HG03039 (cell line): Measurements from ENCODE around the gene PLXDC2.

Source experiments
- ATAC-seq: cut with Tn5 transposase; IDR thresholded peaks from one replicate; pipeline ENCODE4 v1.9.1; 2021; ENCODE audit warnings: mild to moderate bottlenecking, moderate library complexity; ENCODE audit not compliant: unreplicated experiment

PLXDC2 gene

GRCh38 chr10:20247454-20247853, 431.2 kb downstream of the PLXDC2 start:
- no peak for ATAC-seq

GRCh38 chr10:20247891-20248708, 431.9 kb downstream of the PLXDC2 start:
- no peak for ATAC-seq

GRCh38 chr10:20254078-20254477, 437.8 kb downstream of the PLXDC2 start:
- ATAC-seq = no peak

GRCh38 chr10:20254497-20254896, 438.3 kb downstream of the PLXDC2 start:
- no peak for ATAC-seq

DNA sequence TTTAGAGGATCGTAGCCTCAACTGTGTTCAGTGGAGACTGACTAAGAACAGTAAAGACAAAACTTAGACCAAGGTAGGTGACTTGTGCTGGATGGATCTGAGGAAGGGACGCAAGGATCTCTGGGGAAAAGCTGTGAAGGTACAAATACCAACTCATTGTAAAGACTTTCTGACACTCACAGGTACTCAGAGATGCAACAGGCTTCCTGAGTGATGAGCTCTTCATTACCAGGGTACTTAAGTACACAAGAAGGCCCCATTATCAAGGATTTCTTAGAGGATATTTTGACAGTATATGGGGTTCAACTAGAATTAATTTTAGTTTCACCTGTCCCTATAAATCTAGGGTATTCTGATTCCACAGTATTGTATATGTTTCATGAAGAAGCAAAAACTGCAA, 440.7 kb downstream of the PLXDC2 start:
- ATAC-seq = no peak

GRCh38 chr10:20257422-20257821, 441.2 kb downstream of the PLXDC2 start:
- ATAC-seq = no peak

DNA sequence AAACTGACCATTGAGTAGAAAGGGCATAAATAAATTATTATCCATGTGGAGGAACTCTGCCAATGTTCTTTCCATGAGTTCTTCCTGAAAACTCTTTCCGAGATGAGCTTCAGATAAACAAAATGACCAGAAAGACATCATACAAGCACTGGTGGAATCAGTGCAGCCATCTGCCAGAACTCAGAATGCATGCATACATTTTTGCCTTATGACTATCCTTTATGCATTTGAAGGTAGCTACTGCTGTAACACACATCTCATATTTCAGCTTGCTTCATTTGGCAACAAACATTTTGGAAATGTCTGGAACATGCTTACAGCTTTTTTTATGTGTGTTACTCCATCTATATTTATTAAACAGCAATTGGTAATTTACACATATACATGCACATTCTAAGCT, 448.9 kb downstream of the PLXDC2 start:
- no peak for ATAC-seq

GRCh38 chr10:20267734-20268133, 451.5 kb downstream of the PLXDC2 start:
- ATAC-seq = no peak

DNA sequence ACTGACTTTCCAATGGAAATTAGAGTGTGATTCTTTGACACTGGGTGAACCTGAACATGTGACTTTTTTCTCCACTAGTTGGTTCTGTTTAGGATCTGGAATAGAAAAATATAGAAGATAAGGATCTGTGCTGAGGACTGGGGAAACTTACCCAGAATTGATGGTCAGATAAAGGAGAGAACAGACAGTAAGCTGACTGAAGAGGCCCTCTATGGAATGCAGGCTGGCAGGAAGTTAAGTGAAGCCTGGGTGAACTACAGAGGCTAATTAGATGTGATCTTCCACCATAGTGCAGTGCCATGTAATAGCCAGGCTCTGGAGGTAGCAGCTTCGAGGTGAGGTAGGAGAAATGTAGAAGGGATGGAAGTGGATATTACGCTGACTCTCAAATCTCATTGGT, 455.3 kb downstream of the PLXDC2 start:
- no peak for ATAC-seq

- ATAC-seq = no peak
Observed at GRCh38 chr10:20272608-20273007, 456.4 kb downstream of the PLXDC2 start.

- ATAC-seq = no peak
Observed at GRCh38 chr10:20274571-20274970, 458.3 kb downstream of the PLXDC2 start.

- ATAC-seq = no peak
Observed at GRCh38 chr10:20276127-20276979, 460.1 kb downstream of the PLXDC2 start.

DNA sequence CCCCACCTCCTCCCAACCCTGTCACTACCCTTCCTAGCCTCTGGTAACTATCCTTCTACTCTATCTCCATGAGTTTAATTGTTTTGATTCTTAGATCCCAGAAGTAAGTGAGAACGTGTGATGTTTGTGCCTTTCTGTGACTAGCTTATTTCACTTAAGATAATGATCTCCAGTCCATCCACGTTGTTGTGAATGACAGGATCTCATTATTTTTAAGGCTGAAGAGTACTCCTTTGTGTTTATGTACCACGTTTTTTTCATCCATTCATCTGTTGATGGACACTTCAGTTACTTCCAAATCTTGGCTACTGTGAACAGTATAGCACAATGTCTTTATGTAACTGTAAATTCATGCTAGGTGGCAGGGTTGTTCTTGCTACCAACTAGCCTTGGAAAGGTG, 461.6 kb downstream of the PLXDC2 start:
- no peak for ATAC-seq

GRCh38 chr10:20281579-20281978, 465.3 kb downstream of the PLXDC2 start:
- ATAC-seq = no peak

DNA sequence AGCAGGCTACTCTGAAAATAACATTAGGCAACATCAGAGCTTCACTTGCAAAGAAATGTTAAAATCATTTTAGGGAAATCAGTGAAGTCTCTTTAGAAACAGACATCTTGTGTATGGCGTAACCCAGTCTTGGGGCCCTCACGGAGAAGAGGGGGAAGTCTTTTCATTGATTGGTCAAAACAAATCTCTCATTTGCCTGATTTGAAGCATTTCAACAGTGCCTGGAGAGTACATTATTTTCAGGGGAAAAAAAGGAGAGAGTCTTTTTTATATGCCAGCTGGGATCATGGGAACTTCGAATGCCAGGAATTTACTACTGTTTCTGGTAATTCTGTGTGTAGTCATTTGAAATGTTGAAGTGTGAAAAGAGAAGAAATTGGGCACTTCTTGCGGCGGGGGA, 471.4 kb downstream of the PLXDC2 start:
- no peak for ATAC-seq

DNA sequence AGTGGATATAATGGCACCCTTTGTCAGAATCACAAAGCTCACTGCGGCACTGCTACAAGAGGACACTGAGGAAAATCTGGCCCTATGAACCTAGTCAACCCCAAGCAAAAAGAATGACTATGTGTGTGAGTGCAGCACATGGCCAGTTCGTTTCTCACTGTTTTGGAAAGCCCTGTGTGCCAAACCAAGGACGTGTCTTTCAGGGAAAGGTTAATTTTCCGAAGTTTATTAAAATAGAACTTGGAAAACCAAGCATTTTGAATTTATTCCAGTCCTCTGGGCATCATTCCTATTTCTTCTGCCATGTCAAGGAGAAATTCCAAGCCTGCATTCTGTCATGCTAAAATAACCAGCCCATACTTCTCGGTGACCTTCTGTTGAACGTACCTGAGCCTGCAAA, 471.8 kb downstream of the PLXDC2 start:
- no peak for ATAC-seq

GRCh38 chr10:20289070-20289828, 473.0 kb downstream of the PLXDC2 start:
- ATAC-seq = no peak

- no peak for ATAC-seq
Observed at GRCh38 chr10:20298417-20298816, 482.2 kb downstream of the PLXDC2 start.

DNA sequence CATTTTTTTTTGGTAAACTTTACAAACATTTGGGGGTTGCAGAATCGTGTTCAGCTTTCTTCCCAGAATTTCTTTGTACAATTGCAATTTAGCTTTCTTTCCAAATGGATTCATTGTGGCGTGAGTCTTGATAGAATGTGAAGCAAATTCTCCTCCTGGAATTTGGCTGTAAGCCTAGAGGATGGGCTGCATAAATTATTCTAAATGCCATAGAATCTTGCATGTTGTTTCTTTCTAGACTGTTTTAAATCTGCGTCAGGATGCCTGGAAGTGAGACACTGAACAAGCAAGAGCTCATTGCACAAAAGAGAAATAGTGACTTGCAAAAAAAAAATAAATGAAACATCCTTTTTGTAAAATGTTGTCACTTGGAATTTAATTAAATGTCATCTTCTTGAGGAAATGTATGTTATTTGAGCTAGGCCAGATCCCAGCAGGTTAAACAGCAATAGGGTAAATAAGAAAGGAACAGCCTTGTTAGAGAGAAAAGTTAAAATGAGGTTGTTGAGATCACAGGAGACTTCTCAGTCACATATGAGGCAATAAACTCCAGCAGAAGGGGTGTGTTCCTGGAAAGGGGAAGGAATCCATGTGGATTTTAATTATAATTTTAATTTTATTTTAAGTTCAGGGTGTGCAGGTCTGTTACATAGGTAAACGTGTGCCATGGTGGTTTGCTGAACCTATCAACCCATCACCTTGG, 483.0 kb downstream of the PLXDC2 start:
- ATAC-seq = no peak

- ATAC-seq = no peak
Observed at GRCh38 chr10:20300735-20301134, 484.5 kb downstream of the PLXDC2 start.

DNA sequence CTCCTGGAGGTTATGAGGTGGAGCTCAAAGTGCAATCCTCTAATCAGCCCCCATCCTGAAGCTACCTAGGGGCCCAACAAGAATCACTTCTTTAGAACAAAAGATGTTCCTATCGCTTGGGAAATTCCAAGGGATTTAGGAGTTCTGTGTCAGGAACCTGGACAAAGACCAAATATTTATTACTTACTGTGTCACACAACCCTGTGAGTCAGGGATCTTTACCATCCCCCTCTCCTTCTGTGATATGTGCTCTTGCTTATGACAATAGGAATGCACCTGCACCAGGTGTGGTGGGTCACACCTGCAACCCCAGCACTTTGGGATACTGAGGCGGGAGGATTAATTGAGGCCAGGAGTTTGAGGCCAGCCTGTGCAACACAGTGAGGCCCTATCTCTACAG, 485.8 kb downstream of the PLXDC2 start:
- ATAC-seq = no peak
